NCI-H1436 (cell line): ENCODE results near the gene SPP1.
"Not testable (repeated sequence)": the region's sequence is repeated elsewhere in the genome, so short reads cannot be mapped to it uniquely, and the experiment has no call there.

Experiments used
- DNase-seq: peaks from one replicate; lab custom pipeline; 2025; lab: John Stamatoyannopoulos, UW

SPP1 gene

DNA sequence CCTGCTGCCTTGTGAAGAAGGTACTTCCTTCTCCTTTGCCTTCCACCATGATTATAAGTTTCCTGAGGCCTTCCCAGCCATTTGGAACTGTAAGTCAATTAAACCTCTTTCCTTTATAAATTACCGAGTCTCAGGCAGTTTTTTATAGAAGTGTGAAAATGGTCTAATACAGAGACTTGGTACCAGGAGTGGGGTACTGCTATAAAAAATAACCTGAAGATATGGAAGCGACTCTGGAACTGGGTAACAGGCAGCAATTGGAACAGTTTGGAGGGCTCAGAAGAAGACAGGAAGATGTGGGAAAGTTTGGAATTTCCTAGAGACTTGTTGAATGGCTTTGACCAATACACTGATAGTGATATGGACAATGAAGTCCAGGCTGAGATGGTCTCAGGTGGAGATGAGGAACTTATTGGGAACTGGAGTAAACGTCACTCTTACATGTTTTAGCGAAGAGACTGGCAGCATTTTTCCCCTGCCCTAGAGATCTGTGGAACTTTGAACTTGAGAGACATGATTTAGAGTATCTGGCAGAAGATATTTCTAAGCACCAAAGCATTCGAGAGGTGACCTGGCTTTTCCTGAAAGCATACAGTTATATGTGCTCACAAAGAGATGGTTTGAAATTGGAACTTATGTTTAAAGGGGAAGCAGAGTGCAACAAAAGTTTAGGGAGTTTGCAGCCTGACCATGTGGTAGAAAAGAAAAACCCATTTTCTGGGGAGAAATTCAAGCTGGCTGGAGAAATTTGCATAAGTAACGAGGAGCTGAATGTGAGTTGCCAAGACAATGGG lies 50.6 kb downstream of the SPP1 start:
- not testable (repeated sequence) for DNase-seq

DNA sequence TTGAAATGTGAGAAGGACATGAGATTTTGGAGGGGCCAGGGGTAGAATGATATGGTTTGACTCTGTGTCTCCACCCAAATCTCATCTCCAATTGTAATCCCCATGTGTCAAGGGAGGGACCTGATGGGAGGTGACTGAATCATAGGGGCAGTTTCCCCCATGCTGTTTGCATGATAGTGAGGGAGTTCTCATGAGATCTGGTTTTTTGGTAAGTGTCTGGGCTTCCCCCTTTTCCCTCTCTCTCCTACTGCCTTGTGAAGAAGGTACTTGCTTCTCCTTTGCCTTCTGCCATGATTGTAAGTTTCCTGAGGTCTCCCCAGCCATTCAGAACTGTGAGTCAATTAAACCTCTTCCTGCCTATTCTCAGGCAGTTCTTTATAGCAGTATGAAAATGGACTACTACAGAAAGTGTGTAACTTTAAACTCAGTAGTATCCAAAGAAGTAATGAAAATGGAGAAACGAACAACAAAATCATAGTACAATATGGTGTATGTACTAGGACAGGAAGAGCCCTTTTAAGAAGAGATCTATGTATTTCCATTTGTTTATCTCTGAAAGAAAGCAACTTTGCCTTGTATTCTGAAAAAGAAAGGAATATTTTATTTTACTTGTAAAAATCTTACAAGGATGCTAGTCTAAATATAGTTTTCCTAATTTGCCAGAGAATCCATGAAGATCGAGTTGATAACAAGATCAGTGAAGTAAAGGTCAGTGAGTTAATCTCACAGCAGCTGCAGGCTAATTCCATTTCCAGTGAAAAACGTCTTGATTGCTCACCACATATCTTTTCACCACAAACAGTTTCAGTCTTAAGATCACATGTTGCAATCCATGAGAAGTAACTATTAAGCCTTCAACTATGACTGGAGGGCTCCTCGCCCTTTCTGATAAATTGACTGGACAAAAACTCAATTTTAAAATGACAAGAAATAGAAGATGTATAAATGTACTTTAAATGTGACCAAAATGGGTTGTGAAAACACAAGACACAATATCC lies 52.4 kb downstream of the SPP1 start:
- no peak for DNase-seq

DNA sequence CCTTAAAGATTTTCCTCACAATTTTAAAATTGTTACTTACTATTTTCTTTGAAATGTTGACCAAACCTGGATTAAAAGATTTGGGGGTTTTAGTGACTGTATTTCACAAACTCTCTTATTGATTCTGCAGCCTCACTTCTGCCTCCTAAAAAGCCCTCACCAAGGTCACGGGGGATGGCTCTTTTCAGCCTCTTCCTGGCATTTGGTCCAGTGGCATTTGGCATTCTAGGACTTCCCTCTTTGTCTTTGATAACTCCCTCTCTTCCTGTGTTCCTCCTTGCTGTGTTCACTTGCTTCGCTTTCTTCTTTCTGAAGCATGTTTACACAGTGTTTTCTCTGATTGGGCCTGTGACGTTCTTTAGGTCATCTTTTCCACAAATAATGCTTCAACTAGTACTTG lies 53.4 kb downstream of the SPP1 start:
- no peak for DNase-seq

DNA sequence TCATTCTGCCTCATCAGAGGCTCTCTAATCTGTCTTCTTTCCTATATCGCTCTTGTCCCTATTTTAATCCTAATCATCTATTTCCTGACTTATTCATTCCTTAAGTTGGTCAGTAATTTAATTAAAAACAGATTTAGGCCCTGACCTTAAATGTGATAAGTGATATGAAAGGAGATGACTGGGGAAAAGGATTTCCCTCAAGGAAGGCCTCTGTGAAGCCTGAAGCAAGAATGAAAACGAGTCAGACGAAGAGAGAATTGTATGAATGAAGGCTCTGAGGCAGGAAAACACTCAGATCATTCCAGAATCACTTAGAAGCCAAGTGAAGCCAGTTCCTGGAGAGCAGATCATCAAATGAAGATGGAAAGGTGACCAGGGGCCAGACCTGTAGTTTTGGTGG lies 54.0 kb downstream of the SPP1 start:
- no peak for DNase-seq

DNA sequence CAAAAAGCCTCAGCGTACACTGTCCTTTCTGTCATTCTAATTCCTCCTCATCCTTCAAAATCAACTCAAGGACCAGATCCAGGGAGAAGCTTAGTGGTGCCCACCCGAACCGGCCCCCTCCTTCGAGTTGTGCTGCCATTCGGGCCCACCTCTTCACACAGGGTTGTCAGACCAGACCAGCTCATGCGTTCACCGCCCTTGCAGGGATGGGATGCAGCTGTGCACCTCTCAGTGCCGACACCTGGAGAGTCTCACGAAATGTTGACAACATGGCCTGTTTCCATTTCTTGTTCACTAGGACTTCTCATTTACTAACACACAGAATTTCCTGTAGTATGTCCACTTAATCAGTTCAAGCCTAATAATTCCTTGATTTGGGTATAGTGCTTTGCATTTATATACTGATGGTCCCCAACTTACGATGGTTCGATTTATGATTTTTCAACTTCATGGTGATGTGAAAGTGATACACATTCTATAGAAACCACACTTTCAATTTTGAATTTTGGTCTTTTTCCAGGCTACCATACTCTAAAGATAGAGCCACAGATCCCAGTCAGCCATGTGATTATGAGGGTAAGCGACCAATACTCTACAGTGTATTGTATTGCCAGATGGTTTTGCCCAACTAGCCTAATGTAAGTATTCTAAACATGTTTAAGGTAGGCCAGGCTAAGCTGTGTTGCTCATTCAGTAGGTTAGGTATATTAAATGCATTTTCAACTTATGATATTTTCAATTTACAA lies 55.2 kb downstream of the SPP1 start:
- no peak for DNase-seq
